Activated naive CD8-positive, alpha-beta T cell treated with anti-CD3 and anti-CD28 coated beads for 36 hours (primary cell): ENCODE measurements around the gene ARHGAP18. TPM values are rescaled to one million over a fixed set of nuclear protein-coding genes. Genes with fewer than 3 reads are reported as not detected.

Experiments
- DNase-seq: peaks from one replicate; pipeline ENCODE4 v3.0.0; 2021
- H3K27ac Mint-ChIP-seq: one replicate; pipeline ENCODE4 v1.8.0; 2022; ENCODE audit warnings: mild to moderate bottlenecking, moderate library complexity, mixed read lengths
- H3K27me3 Mint-ChIP-seq: one replicate; pipeline ENCODE4 v1.8.0; 2022; ENCODE audit warnings: mild to moderate bottlenecking, mixed read lengths
- H3K36me3 Mint-ChIP-seq: one replicate; pipeline ENCODE4 v1.8.0; 2021; ENCODE audit warnings: mild to moderate bottlenecking, mixed read lengths
- H3K4me1 Mint-ChIP-seq: one replicate; pipeline ENCODE4 v1.8.0; 2021; ENCODE audit warnings: mixed read lengths
- H3K4me3 Mint-ChIP-seq: one replicate; pipeline ENCODE4 v1.8.0; 2022; ENCODE audit warnings: mild to moderate bottlenecking, moderate library complexity, mixed read lengths
- H3K9me3 Mint-ChIP-seq: one replicate; pipeline ENCODE4 v1.8.0; 2022; ENCODE audit warnings: mixed read lengths
- total RNA-seq, 2 experiments: library from RNA; stranded (reverse); gene quantifications; one replicate each; pipeline ENCODE4 v1.2.3, GENCODE V29; 2021

ARHGAP18 gene
- total RNA-seq, 2 experiments from 2014 or later, result 7.0 to 8.9 TPM

- Mint-ChIP-seq H3K4me3 (no peak overlapping the region), H3K27ac (no peak overlapping the region), H3K27me3 (peaks cover 10% of the 10 kb centered on the region), H3K4me1 (peaks cover 25% of the 10 kb centered on the region), H3K36me3 (no peaks in the 10 kb centered on the region), H3K9me3 (no peaks in the 10 kb centered on the region)
- DNase-seq, result no peak
Measured at GRCh38 chr6:129707882-129708495, 2.0 kb downstream of the ARHGAP18 start.

- DNase-seq, result no peak
- Mint-ChIP-seq H3K27ac (no peak overlapping the region), H3K27me3 (peaks cover 10% of the 10 kb centered on the region), H3K4me3 (no peak overlapping the region), H3K36me3 (no peaks in the 10 kb centered on the region), H3K4me1 (peaks cover 25% of the 10 kb centered on the region), H3K9me3 (no peaks in the 10 kb centered on the region)
Measured at GRCh38 chr6:129707028-129707427, 2.9 kb downstream of the ARHGAP18 start.

- Mint-ChIP-seq H3K4me1 (peaks cover 23% of the 10 kb centered on the region), H3K4me3 (no peak overlapping the region), H3K36me3 (no peaks in the 10 kb centered on the region), H3K27ac (no peak overlapping the region), H3K27me3 (no peaks in the 10 kb centered on the region), H3K9me3 (no peaks in the 10 kb centered on the region)
- no peak for DNase-seq
Measured at GRCh38 chr6:129705212-129705611, 4.8 kb downstream of the ARHGAP18 start.

- Mint-ChIP-seq H3K4me3 (no peak overlapping the region), H3K27ac (no peak overlapping the region), H3K9me3 (no peaks in the 10 kb centered on the region), H3K36me3 (no peaks in the 10 kb centered on the region), H3K4me1 (peaks cover 20% of the 10 kb centered on the region), H3K27me3 (no peaks in the 10 kb centered on the region)
- DNase-seq, result no peak
Measured at GRCh38 chr6:129704708-129705107, 5.3 kb downstream of the ARHGAP18 start.

GRCh38 chr6:129701721-129702455 lies 8.1 kb downstream of the ARHGAP18 start:
- peaks cover 9% of the 10 kb centered on the region for H3K4me1 Mint-ChIP-seq
- H3K27ac Mint-ChIP-seq, result no peak overlapping the region
- no peaks in the 10 kb centered on the region for H3K36me3 Mint-ChIP-seq
- no peaks in the 10 kb centered on the region for H3K9me3 Mint-ChIP-seq
- H3K4me3 Mint-ChIP-seq, result no peak overlapping the region
- DNase-seq, result no peak
- H3K27me3 Mint-ChIP-seq, result no peaks in the 10 kb centered on the region

GRCh38 chr6:129700666-129701065 lies 9.3 kb downstream of the ARHGAP18 start:
- Mint-ChIP-seq H3K9me3 (no peaks in the 10 kb centered on the region), H3K27ac (no peak overlapping the region), H3K27me3 (no peaks in the 10 kb centered on the region), H3K4me1 (peaks cover 21% of the 10 kb centered on the region), H3K36me3 (no peaks in the 10 kb centered on the region), H3K4me3 (no peak overlapping the region)
- no peak for DNase-seq

GRCh38 chr6:129699659-129700058 lies 10.3 kb downstream of the ARHGAP18 start:
- DNase-seq, result no peak
- Mint-ChIP-seq H3K4me1 (peaks cover 27% of the 10 kb centered on the region), H3K27ac (no peak overlapping the region), H3K27me3 (no peaks in the 10 kb centered on the region), H3K4me3 (no peak overlapping the region), H3K36me3 (no peaks in the 10 kb centered on the region), H3K9me3 (no peaks in the 10 kb centered on the region)

GRCh38 chr6:129698430-129698829 lies 11.5 kb downstream of the ARHGAP18 start:
- no peak overlapping the region for H3K4me3 Mint-ChIP-seq
- H3K9me3 Mint-ChIP-seq, result no peaks in the 10 kb centered on the region
- DNase-seq, result no peak
- H3K27ac Mint-ChIP-seq, result no peak overlapping the region
- H3K36me3 Mint-ChIP-seq, result no peaks in the 10 kb centered on the region
- H3K4me1 Mint-ChIP-seq, result peaks cover 35% of the 10 kb centered on the region
- no peaks in the 10 kb centered on the region for H3K27me3 Mint-ChIP-seq

GRCh38 chr6:129697788-129698187 lies 12.2 kb downstream of the ARHGAP18 start:
- Mint-ChIP-seq H3K27ac (no peak overlapping the region), H3K9me3 (no peaks in the 10 kb centered on the region), H3K4me3 (no peak overlapping the region), H3K4me1 (peaks cover 38% of the 10 kb centered on the region), H3K27me3 (no peaks in the 10 kb centered on the region), H3K36me3 (no peaks in the 10 kb centered on the region)
- no peak for DNase-seq

- peaks cover 40% of the 10 kb centered on the region for H3K4me1 Mint-ChIP-seq
- no peaks in the 10 kb centered on the region for H3K9me3 Mint-ChIP-seq
- H3K36me3 Mint-ChIP-seq, result no peaks in the 10 kb centered on the region
- H3K27ac Mint-ChIP-seq, result no peak overlapping the region
- no peak overlapping the region for H3K4me3 Mint-ChIP-seq
- no peak for DNase-seq
- H3K27me3 Mint-ChIP-seq, result no peaks in the 10 kb centered on the region
Measured at GRCh38 chr6:129696843-129697242, 13.1 kb downstream of the ARHGAP18 start.

- Mint-ChIP-seq H3K4me1 (peaks cover 40% of the 10 kb centered on the region), H3K4me3 (peak overlapping the region; percentile 50), H3K9me3 (no peaks in the 10 kb centered on the region), H3K27ac (peak overlapping the region; percentile 72), H3K36me3 (no peaks in the 10 kb centered on the region), H3K27me3 (no peaks in the 10 kb centered on the region)
- DNase-seq, result no peak
Measured at GRCh38 chr6:129696028-129696418, 14.0 kb downstream of the ARHGAP18 start.

- H3K27me3 Mint-ChIP-seq, result no peaks in the 10 kb centered on the region
- peak; percentile 33 for DNase-seq
- H3K4me3 Mint-ChIP-seq, result peak overlapping the region; percentile 50
- H3K9me3 Mint-ChIP-seq, result no peaks in the 10 kb centered on the region
- no peaks in the 10 kb centered on the region for H3K36me3 Mint-ChIP-seq
- peak overlapping the region; percentile 72 for H3K27ac Mint-ChIP-seq
- peaks cover 38% of the 10 kb centered on the region for H3K4me1 Mint-ChIP-seq
Measured at GRCh38 chr6:129695373-129696027, 14.5 kb downstream of the ARHGAP18 start.

GRCh38 chr6:129694036-129694435 lies 15.9 kb downstream of the ARHGAP18 start:
- DNase-seq, result no peak
- Mint-ChIP-seq H3K4me1 (peaks cover 44% of the 10 kb centered on the region), H3K27me3 (no peaks in the 10 kb centered on the region), H3K27ac (no peak overlapping the region), H3K9me3 (no peaks in the 10 kb centered on the region), H3K36me3 (no peaks in the 10 kb centered on the region), H3K4me3 (no peak overlapping the region)

GRCh38 chr6:129692467-129692866 lies 17.5 kb downstream of the ARHGAP18 start:
- H3K4me3 Mint-ChIP-seq, result no peak overlapping the region
- DNase-seq, result no peak
- no peaks in the 10 kb centered on the region for H3K9me3 Mint-ChIP-seq
- H3K4me1 Mint-ChIP-seq, result peaks cover 52% of the 10 kb centered on the region
- H3K27me3 Mint-ChIP-seq, result no peaks in the 10 kb centered on the region
- no peaks in the 10 kb centered on the region for H3K36me3 Mint-ChIP-seq
- H3K27ac Mint-ChIP-seq, result no peak overlapping the region

GRCh38 chr6:129691709-129692108 lies 18.3 kb downstream of the ARHGAP18 start:
- no peak for DNase-seq
- H3K4me3 Mint-ChIP-seq, result no peak overlapping the region
- H3K9me3 Mint-ChIP-seq, result no peaks in the 10 kb centered on the region
- H3K27me3 Mint-ChIP-seq, result no peaks in the 10 kb centered on the region
- H3K4me1 Mint-ChIP-seq, result peaks cover 51% of the 10 kb centered on the region
- H3K36me3 Mint-ChIP-seq, result no peaks in the 10 kb centered on the region
- no peak overlapping the region for H3K27ac Mint-ChIP-seq
